IPS DF 6.9 (cell line): ENCODE measurements around the gene EPHA10.

Experiments
- DNase-seq: peaks from one replicate; pipeline ENCODE4 v3.0.0-alpha.2; 2013; ENCODE audit warnings: low read depth, low spot score
- H3K27ac ChIP-seq: one replicate; pipeline ENCODE4 v1.5.1; 2013; ENCODE audit warnings: low read length, control low read depth
- H3K27me3 ChIP-seq: 2 replicates; pipeline ENCODE4 v1.6.1; 2013; ENCODE audit warnings: mild to moderate bottlenecking, low read length; ENCODE audit not compliant: control insufficient read depth, insufficient read depth
- H3K36me3 ChIP-seq: 2 replicates; pipeline ENCODE4 v1.6.1; 2013; ENCODE audit warnings: low read length; ENCODE audit not compliant: control insufficient read depth, insufficient read depth
- H3K4me1 ChIP-seq: 2 replicates; pipeline ENCODE4 v1.6.1; 2013; ENCODE audit warnings: low read length; ENCODE audit not compliant: control insufficient read depth, insufficient read depth
- H3K4me3 ChIP-seq: 2 replicates; pipeline ENCODE4 v1.5.1; 2013; ENCODE audit warnings: mild to moderate bottlenecking, low read length
- H3K9me3 ChIP-seq: 2 replicates; pipeline ENCODE4 v1.6.1; 2013; ENCODE audit warnings: low read length, inconsistent platforms; ENCODE audit not compliant: control insufficient read depth, insufficient read depth
- WGBS: extraction: QIAGEN DNeasy Blood & Tissue Kit; methylation state at CpG from one replicate; pipeline ENCODE4 v1.1.7; 2013; ENCODE audit warnings: mixed read lengths, missing lambda C conversion rate; ENCODE audit not compliant: insufficient read length, insufficient coverage; 5-methylcytosine and 5-hydroxymethylcytosine counted together

EPHA10 gene

DNA sequence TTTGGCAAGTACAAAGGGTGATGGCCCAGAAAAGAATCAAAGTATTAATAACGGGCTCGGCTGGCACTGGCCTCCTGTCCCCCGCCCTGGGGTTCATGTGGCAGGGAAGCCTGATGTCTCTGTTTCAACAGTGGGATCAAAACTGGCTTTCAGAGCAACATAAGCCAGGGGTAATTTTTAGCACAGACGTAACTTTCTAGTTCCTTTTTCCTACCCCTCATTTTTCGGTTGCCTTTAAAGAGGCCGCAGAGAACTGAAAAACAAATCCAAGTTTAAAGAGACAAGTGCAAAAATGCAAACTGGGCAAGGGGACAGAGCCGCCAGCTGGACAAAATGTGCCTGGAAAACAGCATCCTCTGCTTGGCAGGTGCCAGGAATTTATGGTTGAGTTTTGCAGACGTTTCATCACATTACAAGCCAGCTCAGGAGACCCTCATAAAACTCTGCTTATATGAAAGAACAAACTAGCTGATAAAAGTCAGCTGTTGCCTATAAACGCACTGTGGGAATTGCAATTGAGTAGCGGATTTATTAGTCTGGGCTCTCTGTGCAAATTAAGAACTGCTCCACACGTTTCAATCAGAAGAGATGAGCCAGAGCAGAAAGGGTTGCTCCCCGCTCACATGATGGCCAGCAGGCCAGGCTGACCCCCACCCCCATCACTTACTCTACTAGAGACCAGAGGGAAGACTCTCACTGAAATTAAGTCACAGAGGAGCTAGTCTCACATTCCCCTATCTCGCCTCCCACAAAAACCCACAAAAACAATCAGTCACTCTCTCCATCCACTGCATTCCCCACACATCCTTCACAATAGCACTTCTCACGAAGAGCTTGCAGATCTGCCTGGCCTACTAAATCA is 88.4 kb downstream of the EPHA10 start:
- DNase-seq: no peak
- H3K9me3 ChIP-seq: no peaks in the 10 kb centered on the region
- H3K27me3 ChIP-seq: no peaks in the 10 kb centered on the region
- no CpG with 5 or more reads among the region's 14 CpGs for WGBS
- H3K27ac ChIP-seq: no peak overlapping the region
- no peaks in the 10 kb centered on the region for H3K36me3 ChIP-seq
- H3K4me1 ChIP-seq: no peaks in the 10 kb centered on the region
- H3K4me3 ChIP-seq: no peak overlapping the region

GRCh38 chr1:37673920-37674319 is 91.0 kb downstream of the EPHA10 start:
- H3K27me3 ChIP-seq: no peaks in the 10 kb centered on the region
- H3K27ac ChIP-seq: no peak overlapping the region
- DNase-seq: no peak
- H3K36me3 ChIP-seq: no peaks in the 10 kb centered on the region
- H3K4me1 ChIP-seq: no peaks in the 10 kb centered on the region
- H3K9me3 ChIP-seq: no peaks in the 10 kb centered on the region
- WGBS: no CpG with 5 or more reads among the region's 10 CpGs
- no peak overlapping the region for H3K4me3 ChIP-seq

- DNase-seq: no peak
- no peaks in the 10 kb centered on the region for H3K36me3 ChIP-seq
- H3K27me3 ChIP-seq: no peaks in the 10 kb centered on the region
- H3K9me3 ChIP-seq: no peaks in the 10 kb centered on the region
- H3K4me1 ChIP-seq: no peaks in the 10 kb centered on the region
- no CpG with 5 or more reads among the region's 9 CpGs for WGBS
- H3K4me3 ChIP-seq: no peak overlapping the region
- H3K27ac ChIP-seq: no peak overlapping the region
Measured at GRCh38 chr1:37672136-37672870, 92.6 kb downstream of the EPHA10 start.

- Histone ChIP-seq H3K36me3 (no peaks in the 10 kb centered on the region), H3K9me3 (no peaks in the 10 kb centered on the region), H3K4me3 (no peak overlapping the region), H3K27me3 (no peaks in the 10 kb centered on the region), H3K4me1 (no peaks in the 10 kb centered on the region), H3K27ac (no peak overlapping the region)
- DNase-seq: no peak
- no CpG with 5 or more reads among the region's 6 CpGs for WGBS
Measured at GRCh38 chr1:37671261-37671660, 93.7 kb downstream of the EPHA10 start.

GRCh38 chr1:37670133-37670532 is 94.8 kb downstream of the EPHA10 start:
- Histone ChIP-seq H3K9me3 (no peaks in the 10 kb centered on the region), H3K4me3 (no peak overlapping the region), H3K27ac (no peak overlapping the region), H3K4me1 (no peaks in the 10 kb centered on the region), H3K36me3 (no peaks in the 10 kb centered on the region), H3K27me3 (no peaks in the 10 kb centered on the region)
- no CpG with 5 or more reads among the region's 2 CpGs for WGBS
- no peak for DNase-seq

GRCh38 chr1:37667023-37667671 is 97.8 kb downstream of the EPHA10 start:
- no CpG with 5 or more reads among the region's 17 CpGs for WGBS
- no peaks in the 10 kb centered on the region for H3K9me3 ChIP-seq
- no peaks in the 10 kb centered on the region for H3K36me3 ChIP-seq
- H3K27me3 ChIP-seq: no peaks in the 10 kb centered on the region
- H3K4me3 ChIP-seq: no peak overlapping the region
- no peak overlapping the region for H3K27ac ChIP-seq
- DNase-seq: no peak
- H3K4me1 ChIP-seq: peaks cover 2% of the 10 kb centered on the region; the same call in 1 of the 2 replicates

GRCh38 chr1:37666241-37666867 is 98.6 kb downstream of the EPHA10 start:
- Histone ChIP-seq H3K36me3 (no peaks in the 10 kb centered on the region), H3K4me1 (peaks cover 2% of the 10 kb centered on the region; the same call in 1 of the 2 replicates), H3K9me3 (no peaks in the 10 kb centered on the region), H3K4me3 (no peak overlapping the region), H3K27me3 (no peaks in the 10 kb centered on the region), H3K27ac (no peak overlapping the region)
- DNase-seq: no peak
- no CpG with 5 or more reads among the region's 11 CpGs for WGBS
